Measurements from ENCODE around the gene CST7.

Gene CST7

DNA sequence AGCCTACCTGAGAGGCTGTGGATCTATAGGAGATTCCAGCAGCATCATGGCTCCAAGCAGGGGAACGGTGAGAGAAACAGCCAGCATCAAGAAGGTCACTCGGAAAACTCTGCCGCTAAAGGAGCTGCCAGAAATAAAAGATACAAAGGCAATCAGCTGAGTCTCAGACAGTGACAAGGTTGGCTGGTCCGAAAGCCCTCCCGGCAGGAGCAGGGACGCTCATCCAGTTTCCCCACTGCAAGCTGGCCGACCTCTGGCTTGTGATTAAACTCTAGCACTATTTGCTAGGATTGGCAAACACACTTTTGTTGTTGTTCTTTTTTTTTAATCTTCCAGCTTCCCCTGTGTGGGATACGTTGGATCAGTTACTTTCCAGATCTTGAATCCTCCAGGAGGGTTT, 34.8 kb downstream of the CST7 start:
- peaks cover 16 to 44% of the 10 kb centered on the region in 2 donors for H3K36me3 ChIP-seq (ENCODE audit: control insufficient read depth in 1 of 2, insufficient read depth in 2 of 2, low read length in 2 of 2)
- no peaks in the 10 kb centered on the region for H3K27me3 ChIP-seq (ENCODE audit: control insufficient read depth in 1 of 2, insufficient read depth in 2 of 2, low read length in 2 of 2)
- no peak overlapping the region for H3K27ac ChIP-seq (ENCODE audit: low read depth, low read length)
- peaks cover 20 to 21% of the 10 kb centered on the region in 2 donors for H3K4me1 ChIP-seq (ENCODE audit: control insufficient read depth in 1 of 2, insufficient read depth in 2 of 2, low read length in 2 of 2)
- no peak overlapping the region for H3K4me3 ChIP-seq (ENCODE audit: low read depth in 1 of 2, low read length in 2 of 2)
- H3K9ac ChIP-seq (ENCODE audit: low read depth in 1 of 2, low read length in 2 of 2) = no peak overlapping the region
- H3K9me3 ChIP-seq (ENCODE audit: control insufficient read depth in 1 of 2, low read length in 2 of 2) = peaks cover 7 to 10% of the 10 kb centered on the region in 2 donors

GRCh38 chr20:24984961-24985640, 36.0 kb downstream of the CST7 start:
- no peak overlapping the region for H3K27ac ChIP-seq (ENCODE audit: low read depth, low read length)
- H3K9ac ChIP-seq (ENCODE audit: low read depth in 1 of 2, low read length in 2 of 2) = no peak overlapping the region
- H3K36me3 ChIP-seq (ENCODE audit: control insufficient read depth in 1 of 2, insufficient read depth in 2 of 2, low read length in 2 of 2) = peaks cover 12 to 39% of the 10 kb centered on the region in 2 donors
- no peaks in the 10 kb centered on the region for H3K27me3 ChIP-seq (ENCODE audit: control insufficient read depth in 1 of 2, insufficient read depth in 2 of 2, low read length in 2 of 2)
- H3K9me3 ChIP-seq (ENCODE audit: control insufficient read depth in 1 of 2, low read length in 2 of 2) = peaks cover 7% of the 10 kb centered on the region in 2 donors
- H3K4me1 ChIP-seq (ENCODE audit: control insufficient read depth in 1 of 2, insufficient read depth in 2 of 2, low read length in 2 of 2) = peaks cover 20 to 21% of the 10 kb centered on the region in 2 donors
- no peak overlapping the region for H3K4me3 ChIP-seq (ENCODE audit: low read depth in 1 of 2, low read length in 2 of 2)

DNA sequence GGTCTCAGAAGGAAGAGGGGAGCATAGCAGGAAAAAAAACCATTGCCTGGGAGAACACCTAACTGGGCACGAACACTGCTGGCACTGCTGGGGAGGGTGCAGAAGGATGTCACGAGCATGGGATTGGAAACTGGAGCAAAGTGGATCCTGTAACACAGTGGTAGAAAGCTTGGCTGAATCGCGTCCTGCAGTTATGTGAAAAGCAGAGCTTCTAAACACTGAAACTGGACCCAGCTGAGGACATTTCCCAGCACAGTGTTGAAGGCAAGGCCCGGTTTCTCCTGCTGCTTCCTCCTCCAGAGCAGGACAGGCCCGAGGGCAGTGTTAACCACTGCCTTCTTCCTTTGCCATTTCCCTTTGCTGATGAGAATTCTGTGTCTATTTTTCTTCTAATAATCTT, 36.7 kb downstream of the CST7 start:
- Histone ChIP-seq H3K4me1 (ENCODE audit: control insufficient read depth in 1 of 2, insufficient read depth in 2 of 2, low read length in 2 of 2) (peaks cover 21 to 22% of the 10 kb centered on the region in 2 donors), H3K9me3 (ENCODE audit: control insufficient read depth in 1 of 2, low read length in 2 of 2) (peaks cover under 1% of the 10 kb centered on the region in 2 donors), H3K27me3 (ENCODE audit: control insufficient read depth in 1 of 2, insufficient read depth in 2 of 2, low read length in 2 of 2) (no peaks in the 10 kb centered on the region), H3K36me3 (ENCODE audit: control insufficient read depth in 1 of 2, insufficient read depth in 2 of 2, low read length in 2 of 2) (peaks cover 6 to 32% of the 10 kb centered on the region in 2 donors), H3K27ac (ENCODE audit: low read depth, low read length) (no peak overlapping the region), H3K9ac (ENCODE audit: low read depth in 1 of 2, low read length in 2 of 2) (no peak overlapping the region), H3K4me3 (ENCODE audit: low read depth in 1 of 2, low read length in 2 of 2) (no peak overlapping the region)

GRCh38 chr20:24986436-24987015, 37.5 kb downstream of the CST7 start:
- Histone ChIP-seq H3K36me3 (ENCODE audit: control insufficient read depth in 1 of 2, insufficient read depth in 2 of 2, low read length in 2 of 2) (peaks cover 5 to 25% of the 10 kb centered on the region in 2 donors), H3K4me1 (ENCODE audit: control insufficient read depth in 1 of 2, insufficient read depth in 2 of 2, low read length in 2 of 2) (peaks cover 27 to 29% of the 10 kb centered on the region in 2 donors), H3K4me3 (ENCODE audit: low read depth in 1 of 2, low read length in 2 of 2) (no peak overlapping the region), H3K27ac (ENCODE audit: low read depth, low read length) (no peak overlapping the region), H3K9me3 (ENCODE audit: control insufficient read depth in 1 of 2, low read length in 2 of 2) (no peaks in the 10 kb centered on the region), H3K9ac (ENCODE audit: low read depth in 1 of 2, low read length in 2 of 2) (no peak overlapping the region), H3K27me3 (ENCODE audit: control insufficient read depth in 1 of 2, insufficient read depth in 2 of 2, low read length in 2 of 2) (no peaks in the 10 kb centered on the region)

GRCh38 chr20:24987244-24987643, 38.2 kb downstream of the CST7 start:
- Histone ChIP-seq H3K27me3 (ENCODE audit: control insufficient read depth in 1 of 2, insufficient read depth in 2 of 2, low read length in 2 of 2) (no peaks in the 10 kb centered on the region), H3K36me3 (ENCODE audit: control insufficient read depth in 1 of 2, insufficient read depth in 2 of 2, low read length in 2 of 2) (peaks cover 5 to 20% of the 10 kb centered on the region in 2 donors), H3K4me3 (ENCODE audit: low read depth in 1 of 2, low read length in 2 of 2) (no peak overlapping the region), H3K9ac (ENCODE audit: low read depth in 1 of 2, low read length in 2 of 2) (no peak overlapping the region), H3K4me1 (ENCODE audit: control insufficient read depth in 1 of 2, insufficient read depth in 2 of 2, low read length in 2 of 2) (peaks cover 25 to 33% of the 10 kb centered on the region in 2 donors), H3K27ac (ENCODE audit: low read depth, low read length) (no peak overlapping the region), H3K9me3 (ENCODE audit: control insufficient read depth in 1 of 2, low read length in 2 of 2) (no peaks in the 10 kb centered on the region)

DNA sequence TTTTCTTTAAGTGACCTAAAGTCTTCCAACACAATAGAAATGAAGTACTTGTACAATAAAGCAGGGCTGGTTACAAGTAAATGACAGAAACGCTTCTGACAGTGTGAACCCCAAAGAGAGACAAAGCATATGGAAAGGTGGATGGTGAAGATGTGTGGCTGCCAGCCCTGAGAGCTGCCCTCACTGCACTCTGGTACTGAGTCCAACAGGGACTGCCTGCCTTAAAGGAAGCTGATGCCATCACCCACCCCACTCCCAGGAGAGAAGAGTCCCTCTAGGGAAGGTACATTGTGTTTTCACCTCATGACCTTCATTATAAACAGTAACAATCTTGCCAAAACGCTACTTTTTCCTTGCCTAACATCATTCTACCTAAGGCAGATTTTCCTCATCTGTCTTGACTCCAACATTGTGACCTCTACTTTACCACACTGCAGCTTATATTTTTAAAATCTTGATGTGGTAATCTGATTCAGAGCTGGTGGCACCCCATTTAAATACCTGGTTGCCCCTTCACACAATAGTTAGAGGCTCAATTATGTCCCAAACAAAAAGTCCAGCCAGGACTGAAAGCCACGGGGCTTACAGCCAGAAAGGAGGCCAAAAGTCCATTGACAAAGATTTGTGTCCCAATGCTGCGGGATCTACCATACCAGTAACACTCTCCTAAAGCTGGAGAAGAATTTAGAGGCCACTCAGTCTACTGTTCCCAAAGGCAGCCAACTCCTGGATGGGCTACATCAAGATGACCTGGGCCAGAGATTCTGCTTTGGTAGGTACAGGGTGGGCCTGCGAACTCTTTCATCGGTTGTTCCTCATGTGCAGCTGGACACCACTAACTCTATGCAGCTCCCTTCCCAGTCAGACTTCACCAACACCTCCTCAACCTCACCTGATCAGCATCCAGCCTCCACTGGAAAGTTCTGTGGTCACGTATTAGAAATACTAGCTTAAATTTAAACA, 39.1 kb downstream of the CST7 start:
- Histone ChIP-seq H3K27me3 (ENCODE audit: control insufficient read depth in 1 of 2, insufficient read depth in 2 of 2, low read length in 2 of 2) (no peaks in the 10 kb centered on the region), H3K9me3 (ENCODE audit: control insufficient read depth in 1 of 2, low read length in 2 of 2) (no peaks in the 10 kb centered on the region), H3K27ac (ENCODE audit: low read depth, low read length) (no peak overlapping the region), H3K4me1 (ENCODE audit: control insufficient read depth in 1 of 2, insufficient read depth in 2 of 2, low read length in 2 of 2) (peaks cover 28 to 35% of the 10 kb centered on the region in 2 donors), H3K36me3 (ENCODE audit: control insufficient read depth in 1 of 2, insufficient read depth in 2 of 2, low read length in 2 of 2) (peaks cover 2 to 10% of the 10 kb centered on the region in 2 donors), H3K9ac (ENCODE audit: low read depth in 1 of 2, low read length in 2 of 2) (no peak overlapping the region), H3K4me3 (ENCODE audit: low read depth in 1 of 2, low read length in 2 of 2) (no peak overlapping the region)

GRCh38 chr20:24989162-24989561, 40.1 kb downstream of the CST7 start:
- Histone ChIP-seq H3K36me3 (ENCODE audit: control insufficient read depth in 1 of 2, insufficient read depth in 2 of 2, low read length in 2 of 2) (peaks cover 0 to 6% of the 10 kb centered on the region in 2 donors), H3K4me3 (ENCODE audit: low read depth in 1 of 2, low read length in 2 of 2) (no peak overlapping the region), H3K27me3 (ENCODE audit: control insufficient read depth in 1 of 2, insufficient read depth in 2 of 2, low read length in 2 of 2) (no peaks in the 10 kb centered on the region), H3K27ac (ENCODE audit: low read depth, low read length) (no peak overlapping the region), H3K4me1 (ENCODE audit: control insufficient read depth in 1 of 2, insufficient read depth in 2 of 2, low read length in 2 of 2) (peaks cover 35 to 38% of the 10 kb centered on the region in 2 donors), H3K9ac (ENCODE audit: low read depth in 1 of 2, low read length in 2 of 2) (no peak overlapping the region), H3K9me3 (ENCODE audit: control insufficient read depth in 1 of 2, low read length in 2 of 2) (no peaks in the 10 kb centered on the region)

GRCh38 chr20:24990810-24991252, 41.8 kb downstream of the CST7 start:
- Histone ChIP-seq H3K27me3 (ENCODE audit: control insufficient read depth in 1 of 2, insufficient read depth in 2 of 2, low read length in 2 of 2) (no peaks in the 10 kb centered on the region), H3K9me3 (ENCODE audit: control insufficient read depth in 1 of 2, low read length in 2 of 2) (no peaks in the 10 kb centered on the region), H3K4me1 (ENCODE audit: control insufficient read depth in 1 of 2, insufficient read depth in 2 of 2, low read length in 2 of 2) (peaks cover 30 to 31% of the 10 kb centered on the region in 2 donors), H3K36me3 (ENCODE audit: control insufficient read depth in 1 of 2, insufficient read depth in 2 of 2, low read length in 2 of 2) (peaks cover 0 to 6% of the 10 kb centered on the region in 2 donors), H3K9ac (ENCODE audit: low read depth in 1 of 2, low read length in 2 of 2) (no peak overlapping the region), H3K4me3 (ENCODE audit: low read depth in 1 of 2, low read length in 2 of 2) (peak overlapping the region in 1 of 2 donors; percentile 88), H3K27ac (ENCODE audit: low read depth, low read length) (no peak overlapping the region)

GRCh38 chr20:24991897-24992486, 42.9 kb downstream of the CST7 start:
- H3K9ac ChIP-seq (ENCODE audit: low read depth in 1 of 2, low read length in 2 of 2) = peak overlapping the region; percentile 77 to 91
- peaks cover 0 to 6% of the 10 kb centered on the region in 2 donors for H3K36me3 ChIP-seq (ENCODE audit: control insufficient read depth in 1 of 2, insufficient read depth in 2 of 2, low read length in 2 of 2)
- no peaks in the 10 kb centered on the region for H3K9me3 ChIP-seq (ENCODE audit: control insufficient read depth in 1 of 2, low read length in 2 of 2)
- H3K4me3 ChIP-seq (ENCODE audit: low read depth in 1 of 2, low read length in 2 of 2) = peak overlapping the region; percentile 88 to 95
- H3K27me3 ChIP-seq (ENCODE audit: control insufficient read depth in 1 of 2, insufficient read depth in 2 of 2, low read length in 2 of 2) = no peaks in the 10 kb centered on the region
- peak overlapping the region; percentile 80 for H3K27ac ChIP-seq (ENCODE audit: low read depth, low read length)
- peaks cover 28 to 34% of the 10 kb centered on the region in 2 donors for H3K4me1 ChIP-seq (ENCODE audit: control insufficient read depth in 1 of 2, insufficient read depth in 2 of 2, low read length in 2 of 2)

Data from duodenal mucosa (tissue), 2 donors.